Measurements from ENCODE around the gene GPSM1. TPM values are rescaled to one million over a fixed set of nuclear protein-coding genes. Genes with fewer than 3 reads are reported as not detected.

GPSM1 gene
- total RNA-seq, 1 experiment from 2014 or later: 92.9 TPM

- DNase-seq (ENCODE audit: low spot score): no peak
Observed at GRCh38 chr9:136290508-136291000, 36.8 kb upstream of the GPSM1 start.

GRCh38 chr9:136291306-136292025 is 35.9 kb upstream of the GPSM1 start:
- no peak for DNase-seq (ENCODE audit: low spot score)

- no peak for DNase-seq (ENCODE audit: low spot score)
Observed at GRCh38 chr9:136292026-136292538, 35.3 kb upstream of the GPSM1 start.

GRCh38 chr9:136292591-136293448 is 34.5 kb upstream of the GPSM1 start:
- no peak for DNase-seq (ENCODE audit: low spot score)

- no peak for DNase-seq (ENCODE audit: low spot score)
Observed at GRCh38 chr9:136293476-136294077, 33.8 kb upstream of the GPSM1 start.

- DNase-seq (ENCODE audit: low spot score): no peak
Observed at GRCh38 chr9:136294437-136294836, 32.9 kb upstream of the GPSM1 start.

GRCh38 chr9:136295055-136295454 is 32.3 kb upstream of the GPSM1 start:
- DNase-seq (ENCODE audit: low spot score): no peak

- DNase-seq (ENCODE audit: low spot score): no peak
Observed at GRCh38 chr9:136295542-136296433, 31.6 kb upstream of the GPSM1 start.

GRCh38 chr9:136296434-136297015 is 30.8 kb upstream of the GPSM1 start:
- peak; percentile 48 for DNase-seq (ENCODE audit: low spot score)

GRCh38 chr9:136297016-136297691 is 30.2 kb upstream of the GPSM1 start:
- peak; percentile 80 for DNase-seq (ENCODE audit: low spot score)

- no peak for DNase-seq (ENCODE audit: low spot score)
Observed at GRCh38 chr9:136297766-136298735, 29.3 kb upstream of the GPSM1 start.

GRCh38 chr9:136299116-136299515 is 28.2 kb upstream of the GPSM1 start:
- no peak for DNase-seq (ENCODE audit: low spot score)

- DNase-seq (ENCODE audit: low spot score): no peak
Observed at GRCh38 chr9:136299541-136299940, 27.8 kb upstream of the GPSM1 start.

- DNase-seq (ENCODE audit: low spot score): no peak
Observed at GRCh38 chr9:136300016-136300545, 27.3 kb upstream of the GPSM1 start.

GRCh38 chr9:136300866-136301265 is 26.5 kb upstream of the GPSM1 start:
- no peak for DNase-seq (ENCODE audit: low spot score)

- DNase-seq (ENCODE audit: low spot score): no peak
Observed at GRCh38 chr9:136302527-136302926, 24.8 kb upstream of the GPSM1 start.

GRCh38 chr9:136303066-136303824 is 24.1 kb upstream of the GPSM1 start:
- no peak for DNase-seq (ENCODE audit: low spot score)

GRCh38 chr9:136303825-136304416 is 23.4 kb upstream of the GPSM1 start, which contains the start of gene CCDC187:
TSS of gene CCDC187 (minus strand) at chr9:136304094. CDS start at chr9:136303830, 264 bp downstream.
- no peak for DNase-seq (ENCODE audit: low spot score)
